WTC11 (cell line): ENCODE results near the gene FSTL4.

Source experiments
- CTCF ChIP-seq: fragments of 200-600 bp; IDR thresholded peaks from 2 replicates; pipeline ENCODE4 v1.8.0; 2022; ENCODE audit warnings: antibody characterized with exemption
- NR2C2 ChIP-seq: sonication (generic); formaldehyde crosslinking; IDR thresholded peaks from 2 replicates; pipeline ENCODE4 v1.8.0; 2022; ENCODE audit warnings: mild to moderate bottlenecking, missing genetic modification reagents
- ZNF121 ChIP-seq: sonication (generic); formaldehyde crosslinking; IDR thresholded peaks from 2 replicates; pipeline ENCODE4 v1.8.0; 2023; ENCODE audit warnings: missing genetic modification reagents

DNA sequence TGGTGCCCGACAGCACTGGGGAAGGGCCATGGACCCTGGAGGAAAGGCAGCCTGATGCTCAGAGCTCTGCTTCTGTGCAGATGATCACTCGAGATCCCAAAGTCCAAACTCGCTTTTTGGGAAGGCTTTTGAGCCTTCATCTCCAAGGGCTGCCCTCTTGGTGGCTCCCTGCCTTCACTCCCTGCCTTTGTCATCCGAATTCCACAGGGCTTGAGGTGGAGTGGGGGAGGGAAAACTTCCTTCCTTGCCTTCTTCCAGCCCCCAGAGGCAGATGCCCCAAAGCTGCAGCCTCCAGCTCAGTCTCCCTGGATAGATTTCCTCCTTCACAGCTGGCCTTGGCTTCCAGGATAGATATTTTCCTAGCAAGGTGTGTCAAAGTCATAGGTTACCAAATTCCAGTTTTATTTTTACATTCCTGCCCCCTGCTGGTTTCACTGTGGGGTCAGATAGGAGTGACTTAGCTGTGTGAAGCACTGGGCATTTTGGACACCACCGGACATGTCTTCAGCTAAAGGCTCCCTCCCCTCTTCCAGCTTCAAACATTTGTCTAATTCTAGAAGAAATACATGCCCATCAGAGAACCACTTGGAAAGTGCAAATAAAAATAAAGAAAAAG, 292.3 kb downstream of the FSTL4 start:
- TF ChIP-seq NR2C2 (CRISPR knock-in tag) (no peak), ZNF121 (CRISPR knock-in tag) (no peak), CTCF (no peak)
